Loucy (cell line): ENCODE measurements around the gene ARHGAP15.

Experiments
- CTCF ChIP-seq: fragments of 200-600 bp; sonication (generic); conservative IDR thresholded peaks from 2 replicates; pipeline ENCODE4 v1.5.1; 2014; ENCODE audit warnings: mild to moderate bottlenecking, antibody characterized with exemption, low read length
- EZH2phosphoT487 ChIP-seq: fragments of 200-600 bp; IDR thresholded peaks from 2 replicates; pipeline ENCODE4 v1.6.1; 2018; ENCODE audit warnings: antibody characterized with exemption, mild to moderate bottlenecking, moderate library complexity, borderline replicate concordance

- TF ChIP-seq CTCF (no peak), EZH2phosphoT487 (no peak)
These were observed 254.9 kb downstream of the ARHGAP15 start for GRCh38 chr2:143384111-143384510.
